Activated CD8-positive, alpha-beta memory T cell treated with anti-CD3 and anti-CD28 coated beads, Interleukin-2, amount 50 U/mL, for 48 hours (primary cell): ENCODE measurements around the gene ASCL3.
A peak's percentile ranks its signal among the peaks of the same experiment; 100 is the strongest.
"Not testable (repeated sequence)": the region's sequence is repeated elsewhere in the genome, so short reads cannot be mapped to it uniquely, and the experiment has no call there.

Experiments used
- DNase-seq: peaks from one replicate; pipeline ENCODE4 v3.0.0-alpha.2; 2020

Gene ASCL3

GRCh38 chr11:8947230-8947943 lies 4.6 kb upstream of the ASCL3 start:
- DNase-seq: no peak

- DNase-seq: no peak
Measured at GRCh38 chr11:8941341-8942103, 1.3 kb downstream of the ASCL3 start.

GRCh38 chr11:8937659-8938058 lies 5.2 kb downstream of the ASCL3 start:
- no peak for DNase-seq

DNA sequence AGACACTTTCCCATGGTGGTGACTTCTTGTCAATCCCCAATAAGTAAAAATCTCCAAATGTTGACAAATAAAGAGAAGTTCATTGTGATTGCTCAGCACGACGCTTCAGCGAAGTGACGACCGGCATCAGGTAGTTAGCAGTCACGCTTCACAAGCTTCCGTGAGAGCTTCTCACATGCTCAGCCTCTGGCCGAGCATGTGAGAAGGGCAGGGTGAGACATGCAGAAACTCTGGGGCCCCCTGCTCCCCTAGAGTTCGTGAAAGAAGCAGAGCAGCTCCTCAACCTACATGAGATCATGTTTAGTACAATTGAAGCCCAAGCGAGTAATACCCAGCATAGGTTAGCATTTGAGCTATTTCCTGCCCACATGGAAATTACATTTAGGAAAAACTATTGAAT lies 5.7 kb downstream of the ASCL3 start:
- no peak for DNase-seq

- not testable (repeated sequence) for DNase-seq
Measured at GRCh38 chr11:8935789-8936188, 7.0 kb downstream of the ASCL3 start.

GRCh38 chr11:8934742-8935488 lies 7.9 kb downstream of the ASCL3 start:
- no peak for DNase-seq

GRCh38 chr11:8933931-8934330 lies 8.9 kb downstream of the ASCL3 start:
- DNase-seq: no peak

DNA sequence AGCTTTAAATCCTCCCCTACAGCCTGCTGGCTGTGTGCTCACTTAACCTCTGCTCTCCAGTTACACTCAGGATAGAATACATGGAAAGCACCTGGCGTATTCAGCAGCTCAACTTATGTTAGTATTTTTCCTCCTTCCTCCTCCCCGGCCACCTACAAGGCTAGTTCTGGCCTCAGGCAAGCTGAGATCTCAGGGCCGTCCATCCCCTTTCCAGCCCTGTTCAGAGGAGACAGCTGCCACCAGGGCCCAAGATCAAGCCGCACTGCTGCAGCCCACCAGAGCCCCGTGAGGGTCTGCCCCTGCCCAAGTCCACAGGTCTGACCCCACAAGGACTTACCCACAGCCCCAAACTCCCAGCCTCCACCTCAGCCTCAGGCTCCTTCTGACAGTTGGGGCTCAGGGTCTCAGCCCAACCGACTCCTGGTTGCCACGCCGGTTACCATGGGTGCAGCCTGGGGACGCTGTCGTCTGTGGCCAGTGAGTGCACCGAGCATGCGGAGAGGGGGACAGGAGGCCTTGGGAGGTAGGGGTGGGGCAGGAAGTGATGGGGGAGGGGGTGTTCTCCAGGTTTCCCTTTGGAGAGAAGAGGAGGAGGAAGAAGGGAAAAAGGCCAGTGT lies 10.1 kb downstream of the ASCL3 start, which contains the start of gene C11orf16:
Gene C11orf16, minus strand, starts transcription at position 384 of the 617 bp plus-strand sequence. CDS start 639 bp downstream, outside the sequence.
- DNase-seq: no peak

DNA sequence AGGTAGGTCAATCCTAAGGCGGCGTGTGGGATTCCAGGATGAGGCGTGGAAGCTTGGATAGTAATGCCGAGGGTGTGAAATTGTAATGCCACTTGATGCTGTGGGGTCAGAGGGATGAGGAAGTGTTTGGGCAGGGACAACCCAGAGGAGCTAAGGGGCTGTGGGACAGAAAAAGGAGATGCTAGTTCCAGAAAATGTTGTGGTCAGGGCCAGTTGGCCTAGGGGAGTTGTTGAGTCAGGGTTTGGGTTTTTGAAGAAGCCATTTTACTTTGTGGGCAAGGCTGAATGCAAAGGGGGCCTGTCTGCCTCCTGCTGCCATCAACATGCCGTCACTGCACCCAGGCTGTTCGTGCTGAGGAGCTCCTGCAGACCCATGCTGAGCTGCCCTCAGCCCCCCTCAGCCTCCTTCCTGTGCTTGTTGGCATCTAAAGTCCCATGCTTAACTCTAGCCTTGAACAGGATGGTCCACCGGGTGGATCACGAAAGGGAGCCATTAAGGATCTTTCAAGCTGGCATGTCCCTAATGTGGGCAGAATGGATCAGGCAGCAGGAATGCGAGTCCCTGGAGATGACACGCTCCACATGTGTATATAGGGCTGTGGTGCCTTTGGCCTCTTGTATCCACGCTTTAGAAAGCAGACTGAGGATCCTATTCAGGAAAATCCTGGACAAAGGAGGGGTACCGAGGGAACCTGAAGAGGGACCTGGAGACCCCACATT lies 12.2 kb downstream of the ASCL3 start:
- no peak for DNase-seq

DNA sequence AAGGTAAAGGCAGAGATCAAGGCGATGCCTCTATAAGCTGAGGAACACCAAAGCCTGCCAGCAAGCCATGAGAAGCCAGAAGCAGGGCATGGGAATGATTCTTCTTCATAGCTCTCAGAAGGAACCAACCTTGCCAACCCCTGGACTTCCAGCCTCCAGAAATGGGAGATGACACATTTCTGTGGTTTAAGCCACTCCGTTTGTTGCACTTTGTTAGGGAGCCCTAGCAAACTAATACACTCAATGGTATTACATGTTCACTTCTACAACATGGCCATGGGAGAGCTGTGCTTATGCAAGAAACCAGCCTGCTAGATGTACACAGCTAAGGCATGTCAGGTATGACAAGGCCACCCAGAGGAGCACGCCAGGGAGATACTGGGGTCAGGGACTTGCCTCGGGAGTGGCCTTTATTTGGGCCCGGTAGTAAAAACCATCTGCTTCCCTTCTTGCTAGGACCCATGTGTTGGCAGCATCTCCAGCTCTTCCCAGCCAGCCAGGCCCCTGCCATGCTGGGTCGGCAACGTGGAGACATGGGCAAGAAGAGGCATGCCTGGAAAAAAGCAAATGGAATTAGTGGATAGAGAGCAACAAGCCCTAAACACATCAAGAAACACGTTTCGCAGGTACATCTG lies 13.7 kb downstream of the ASCL3 start:
- no peak for DNase-seq

GRCh38 chr11:8928205-8928604 lies 14.6 kb downstream of the ASCL3 start:
- no peak for DNase-seq

DNA sequence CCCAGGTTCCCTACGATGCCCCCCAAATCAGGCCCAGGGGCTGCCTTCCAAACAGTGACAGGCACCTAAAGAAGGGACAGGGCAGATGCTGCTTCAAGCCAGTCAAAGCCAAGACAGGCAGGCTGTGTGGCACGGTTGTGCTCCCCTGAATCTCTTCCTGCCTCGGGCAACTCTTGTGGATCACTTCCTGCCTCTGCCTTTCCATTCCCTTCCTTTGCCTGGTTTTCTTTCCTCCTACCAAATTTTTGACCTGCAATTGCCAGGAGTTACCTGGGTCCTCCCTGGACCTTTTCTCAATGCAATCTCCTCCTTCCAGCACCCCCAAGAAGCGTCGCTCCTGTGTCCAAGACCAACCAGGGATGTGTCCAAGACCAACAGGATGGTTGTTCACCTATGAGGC lies 15.6 kb downstream of the ASCL3 start:
- DNase-seq: no peak

DNA sequence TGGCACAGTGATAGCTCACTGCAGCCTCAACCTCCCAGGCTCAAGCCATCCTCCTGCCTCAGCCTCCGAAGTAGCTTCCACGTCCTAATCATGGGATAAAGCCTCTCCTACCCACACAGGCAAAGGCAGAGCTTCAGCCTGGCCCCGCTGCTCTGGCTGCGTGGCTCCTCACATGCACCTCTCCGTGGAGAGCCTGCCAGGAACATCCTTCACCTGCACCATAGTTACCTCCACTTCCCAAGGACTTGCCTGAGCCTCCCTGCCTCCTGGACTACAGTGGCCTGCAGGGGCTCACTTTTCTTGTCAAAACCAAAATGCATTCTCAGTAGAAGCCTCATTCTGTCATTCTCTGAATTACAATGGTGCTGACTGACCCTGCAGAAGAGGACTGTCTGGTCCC lies 16.6 kb downstream of the ASCL3 start:
- DNase-seq: no peak

DNA sequence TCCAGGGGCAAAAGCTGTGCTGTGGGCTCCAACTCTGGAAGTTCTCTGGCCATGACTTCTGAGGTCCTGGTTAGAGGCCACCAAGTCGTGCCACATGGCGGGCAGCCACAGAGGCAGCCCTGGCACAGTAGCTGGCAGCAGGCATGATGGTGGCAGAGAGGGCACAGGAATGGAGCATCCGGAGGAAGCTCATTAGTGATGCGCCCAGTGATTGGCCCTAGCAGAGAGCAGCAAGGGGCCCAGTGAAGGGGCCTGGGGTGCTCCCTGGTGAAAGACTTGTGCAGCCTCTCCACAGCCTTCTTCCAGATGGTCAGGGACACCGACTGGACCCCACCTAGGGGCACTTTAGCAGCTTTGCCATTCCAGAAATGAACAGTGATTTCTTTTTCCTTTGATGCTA lies 17.1 kb downstream of the ASCL3 start:
- no peak for DNase-seq

- DNase-seq: no peak
Measured at GRCh38 chr11:8922691-8923090, 20.1 kb downstream of the ASCL3 start.

- DNase-seq: no peak
Measured at GRCh38 chr11:8917157-8917825, 25.5 kb downstream of the ASCL3 start.

- DNase-seq: no peak
Measured at GRCh38 chr11:8914661-8915018, 28.2 kb downstream of the ASCL3 start.

DNA sequence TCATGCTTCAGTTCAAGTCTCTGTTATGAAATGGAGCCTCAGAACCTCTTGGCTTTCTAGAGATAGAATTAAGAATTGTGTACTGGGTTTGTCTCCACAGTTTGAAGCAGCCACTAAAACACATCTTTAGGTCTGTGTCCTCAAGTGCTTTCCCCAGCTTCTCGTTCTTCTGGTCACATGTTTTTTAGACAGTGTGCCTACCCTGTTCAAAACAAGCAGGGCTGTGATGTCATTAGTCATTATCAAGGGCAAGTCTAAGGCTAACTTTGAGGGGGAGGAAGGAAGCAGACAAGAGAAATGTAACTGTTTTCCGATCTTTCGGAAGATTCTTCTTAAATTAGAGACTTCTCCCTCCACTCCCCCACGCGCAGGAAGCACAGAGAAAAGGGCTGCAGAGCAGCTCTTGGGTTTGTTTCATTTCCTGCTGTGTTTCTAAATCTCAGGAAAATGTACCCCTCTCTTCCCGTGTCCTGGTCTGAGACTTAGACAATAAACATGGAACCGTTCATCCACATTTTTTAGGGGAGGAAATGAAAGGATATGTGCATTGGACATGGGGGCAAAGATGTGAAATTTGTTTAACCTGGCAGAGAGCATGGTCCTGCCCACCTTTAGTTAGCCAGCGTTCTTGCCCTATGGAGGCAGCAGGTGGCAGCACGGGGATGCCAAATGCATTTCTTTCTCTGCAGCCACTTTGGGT lies 28.7 kb downstream of the ASCL3 start:
- peak; percentile 69 for DNase-seq

DNA sequence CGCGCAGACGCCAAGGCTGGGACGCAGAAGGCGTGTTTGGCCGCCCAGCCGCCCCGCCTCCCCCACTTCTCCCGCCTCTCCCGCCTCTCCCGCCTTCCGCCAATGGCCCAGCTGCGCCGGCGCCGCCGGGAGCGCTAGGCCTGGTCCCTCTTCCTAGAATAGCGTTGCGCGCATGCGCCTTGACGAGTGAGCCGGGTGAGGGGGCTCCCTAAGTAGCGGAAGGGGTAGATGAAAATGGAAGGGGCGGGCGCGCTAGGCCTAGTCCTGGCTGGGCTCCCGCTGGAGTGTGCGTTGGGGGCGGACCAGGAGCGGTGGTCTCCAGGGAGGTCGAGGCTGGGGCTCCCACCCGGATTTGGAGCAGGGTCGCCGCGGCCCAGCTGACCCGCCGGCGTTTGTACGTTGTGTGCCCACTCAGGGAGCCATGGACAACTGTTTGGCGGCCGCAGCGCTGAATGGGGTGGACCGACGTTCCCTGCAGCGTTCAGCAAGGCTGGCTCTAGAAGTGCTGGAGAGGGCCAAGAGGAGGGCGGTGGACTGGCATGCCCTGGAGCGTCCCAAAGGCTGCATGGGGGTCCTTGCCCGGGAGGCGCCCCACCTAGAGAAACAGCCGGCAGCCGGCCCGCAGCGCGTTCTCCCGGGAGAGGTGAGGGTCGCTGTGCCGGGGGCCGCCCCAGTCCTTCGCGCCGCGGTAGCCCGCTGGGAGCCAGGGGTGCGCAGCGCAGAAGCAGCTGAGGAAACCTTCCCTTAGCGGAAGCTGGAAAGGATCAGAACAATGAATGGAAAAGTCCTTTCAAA lies 31.6 kb downstream of the ASCL3 start, which contains the start of gene AKIP1:
Gene AKIP1, plus strand, starts transcription at position 161 of the 795 bp plus-strand sequence. Its CDS starts 261 bp downstream, at position 422.
- peak; percentile 95 for DNase-seq

- no peak for DNase-seq
Measured at GRCh38 chr11:8910649-8911026, 32.2 kb downstream of the ASCL3 start.
